Measurements from ENCODE around the gene PAXIP1. TPM values are rescaled to one million over a fixed set of nuclear protein-coding genes. Genes with fewer than 3 reads are reported as not detected.

The PAXIP1 gene
- polyA plus RNA-seq, 1 experiment: 6.3 TPM

GRCh38 chr7:154917808-154918160 is 85.1 kb downstream of the PAXIP1 start:
- no peaks in the 10 kb centered on the region; the same call in 1 of the 2 replicates for H3K9me3 ChIP-seq (ENCODE audit: control insufficient read depth, insufficient read depth, low read length)
- no peak overlapping the region for H3K4me3 ChIP-seq (ENCODE audit: low read depth, low read length)
- no peak overlapping the region for H3K27ac ChIP-seq (ENCODE audit: low read depth, low read length)
- DNase-seq (ENCODE audit: low read depth, low spot score): no peak
- POLR2A ChIA-PET: no interaction called here
- no peak for TF ChIP-seq CTCF (IDR thresholded peaks at IDR 0.05; ENCODE audit: low read depth, low read length)
- peaks cover 3% of the 10 kb centered on the region for H3K27me3 ChIP-seq (ENCODE audit: control insufficient read depth, insufficient read depth, low read length)
- CTCF ChIA-PET: interaction anchor here (0.7 kb wide), 1 partner anchor 10 kb away, joined by 3 read pairs; no protein-coding TSS in a partner anchor

- POLR2A ChIA-PET: no interaction called here
- no peak for DNase-seq (ENCODE audit: low read depth, low spot score)
- no peaks in the 10 kb centered on the region; the same call in 1 of the 2 replicates for H3K9me3 ChIP-seq (ENCODE audit: control insufficient read depth, insufficient read depth, low read length)
- H3K27ac ChIP-seq (ENCODE audit: low read depth, low read length): no peak overlapping the region
- CTCF ChIA-PET: interaction anchor here (0.7 to 1.7 kb wide), 3 partner anchors 10 to 428 kb away, joined by 3 to 11 read pairs (median 3); no protein-coding TSS in a partner anchor
- no peak for TF ChIP-seq CTCF (IDR thresholded peaks at IDR 0.05; ENCODE audit: low read depth, low read length)
- H3K4me3 ChIP-seq (ENCODE audit: low read depth, low read length): no peak overlapping the region
- peaks cover 3% of the 10 kb centered on the region for H3K27me3 ChIP-seq (ENCODE audit: control insufficient read depth, insufficient read depth, low read length)
Measured at GRCh38 chr7:154916856-154917807, 85.8 kb downstream of the PAXIP1 start.

- DNase-seq (ENCODE audit: low read depth, low spot score): no peak
- no peak for TF ChIP-seq CTCF (IDR thresholded peaks at IDR 0.05; ENCODE audit: low read depth, low read length)
- ChIA-PET POLR2A (no interaction called here), CTCF (interaction anchor here (1.0 to 1.7 kb wide), 2 partner anchors 11 to 429 kb away, joined by 3 to 11 read pairs; no protein-coding TSS in a partner anchor)
- no peak overlapping the region for H3K4me3 ChIP-seq (ENCODE audit: low read depth, low read length)
- no peak overlapping the region for H3K27ac ChIP-seq (ENCODE audit: low read depth, low read length)
- H3K27me3 ChIP-seq (ENCODE audit: control insufficient read depth, insufficient read depth, low read length): peaks cover 2% of the 10 kb centered on the region
- H3K9me3 ChIP-seq (ENCODE audit: control insufficient read depth, insufficient read depth, low read length): peaks cover under 1% of the 10 kb centered on the region; the same call in 1 of the 2 replicates
Measured at GRCh38 chr7:154916381-154916780, 86.5 kb downstream of the PAXIP1 start.

GRCh38 chr7:154915600-154915999 is 87.3 kb downstream of the PAXIP1 start:
- Histone ChIP-seq H3K27ac (ENCODE audit: low read depth, low read length) (no peak overlapping the region), H3K27me3 (ENCODE audit: control insufficient read depth, insufficient read depth, low read length) (peaks cover 2% of the 10 kb centered on the region), H3K9me3 (ENCODE audit: control insufficient read depth, insufficient read depth, low read length) (peaks cover 8% of the 10 kb centered on the region), H3K4me3 (ENCODE audit: low read depth, low read length) (no peak overlapping the region)
- ChIA-PET CTCF (interaction anchor here (1.7 to 3.9 kb wide), 2 partner anchors 11 to 429 kb away, joined by 11 to 55 read pairs; no protein-coding TSS in a partner anchor), POLR2A (no interaction called here)
- no peak for TF ChIP-seq CTCF (IDR thresholded peaks at IDR 0.05; ENCODE audit: low read depth, low read length)
- DNase-seq (ENCODE audit: low read depth, low spot score): no peak

GRCh38 chr7:154914996-154915380 is 87.9 kb downstream of the PAXIP1 start:
- TF ChIP-seq CTCF (IDR thresholded peaks at IDR 0.05; ENCODE audit: low read depth, low read length): no peak
- H3K27ac ChIP-seq (ENCODE audit: low read depth, low read length): no peak overlapping the region
- DNase-seq (ENCODE audit: low read depth, low spot score): no peak
- H3K9me3 ChIP-seq (ENCODE audit: control insufficient read depth, insufficient read depth, low read length): peaks cover 10% of the 10 kb centered on the region
- no peak overlapping the region for H3K4me3 ChIP-seq (ENCODE audit: low read depth, low read length)
- CTCF ChIA-PET: interaction anchor here (0.6 to 3.9 kb wide), 8 partner anchors 9 to 824 kb away, joined by 3 to 55 read pairs (median 8); no protein-coding TSS in a partner anchor
- POLR2A ChIA-PET: no interaction called here
- H3K27me3 ChIP-seq (ENCODE audit: control insufficient read depth, insufficient read depth, low read length): peaks cover 2% of the 10 kb centered on the region

Measured in AG04450 (cell line).